ENCODE measurements around the gene GBF1.
"Not testable (repeated sequence)": the region's sequence is repeated elsewhere in the genome, so short reads cannot be mapped to it uniquely, and the experiment has no call there.

Gene GBF1

GRCh38 chr10:102245082-102245931, at the start of gene GBF1:
Gene GBF1, plus strand, starts transcription at chr10:102245532. Its CDS starts 13,407 bp downstream, at chr10:102258939.
- peak within 1 kb of the TSS; percentile 84 for H3K9ac ChIP-seq (ENCODE audit: low read length)
- H3K4me1 ChIP-seq (ENCODE audit: insufficient read depth, low read length) = peaks cover 46% of the 10 kb centered on the region
- no peaks in the 10 kb centered on the region for H3K9me3 ChIP-seq (ENCODE audit: low read length)
- peak within 1 kb of the TSS; percentile 92 for H3K27ac ChIP-seq (ENCODE audit: low read depth, low read length)
- H3K36me3 ChIP-seq (ENCODE audit: insufficient read depth, low read length) = no peaks in the 10 kb centered on the region
- H3K27me3 ChIP-seq (ENCODE audit: control insufficient read depth in 1 of 2, insufficient read depth in 2 of 2, low read length in 2 of 2) = no peaks in the 10 kb centered on the region
- H3K4me3 ChIP-seq (ENCODE audit: low read depth in 1 of 2, low read length in 2 of 2) = peak within 1 kb of the TSS; percentile 94 to 98

GRCh38 chr10:102196893-102197292, 48.4 kb upstream of the GBF1 start:
- H3K27me3 ChIP-seq (ENCODE audit: control insufficient read depth in 1 of 2, insufficient read depth in 2 of 2, low read length in 2 of 2) = no peaks in the 10 kb centered on the region
- no peak overlapping the region for H3K27ac ChIP-seq (ENCODE audit: low read depth, low read length)
- no peaks in the 10 kb centered on the region for H3K36me3 ChIP-seq (ENCODE audit: insufficient read depth, low read length)
- H3K4me1 ChIP-seq (ENCODE audit: insufficient read depth, low read length) = no peaks in the 10 kb centered on the region
- no peak overlapping the region for H3K4me3 ChIP-seq (ENCODE audit: low read depth in 1 of 2, low read length in 2 of 2)
- no peak overlapping the region for H3K9ac ChIP-seq (ENCODE audit: low read length)
- H3K9me3 ChIP-seq (ENCODE audit: low read length) = no peaks in the 10 kb centered on the region

- H3K9me3 ChIP-seq (ENCODE audit: low read length) = no peaks in the 10 kb centered on the region
- no peaks in the 10 kb centered on the region for H3K4me1 ChIP-seq (ENCODE audit: insufficient read depth, low read length)
- H3K36me3 ChIP-seq (ENCODE audit: insufficient read depth, low read length) = no peaks in the 10 kb centered on the region
- H3K4me3 ChIP-seq (ENCODE audit: low read depth in 1 of 2, low read length in 2 of 2) = no peak overlapping the region
- no peak overlapping the region for H3K27ac ChIP-seq (ENCODE audit: low read depth, low read length)
- no peaks in the 10 kb centered on the region for H3K27me3 ChIP-seq (ENCODE audit: control insufficient read depth in 1 of 2, insufficient read depth in 2 of 2, low read length in 2 of 2)
- H3K9ac ChIP-seq (ENCODE audit: low read length) = no peak overlapping the region
Measured at GRCh38 chr10:102198027-102198426, 47.3 kb upstream of the GBF1 start.

DNA sequence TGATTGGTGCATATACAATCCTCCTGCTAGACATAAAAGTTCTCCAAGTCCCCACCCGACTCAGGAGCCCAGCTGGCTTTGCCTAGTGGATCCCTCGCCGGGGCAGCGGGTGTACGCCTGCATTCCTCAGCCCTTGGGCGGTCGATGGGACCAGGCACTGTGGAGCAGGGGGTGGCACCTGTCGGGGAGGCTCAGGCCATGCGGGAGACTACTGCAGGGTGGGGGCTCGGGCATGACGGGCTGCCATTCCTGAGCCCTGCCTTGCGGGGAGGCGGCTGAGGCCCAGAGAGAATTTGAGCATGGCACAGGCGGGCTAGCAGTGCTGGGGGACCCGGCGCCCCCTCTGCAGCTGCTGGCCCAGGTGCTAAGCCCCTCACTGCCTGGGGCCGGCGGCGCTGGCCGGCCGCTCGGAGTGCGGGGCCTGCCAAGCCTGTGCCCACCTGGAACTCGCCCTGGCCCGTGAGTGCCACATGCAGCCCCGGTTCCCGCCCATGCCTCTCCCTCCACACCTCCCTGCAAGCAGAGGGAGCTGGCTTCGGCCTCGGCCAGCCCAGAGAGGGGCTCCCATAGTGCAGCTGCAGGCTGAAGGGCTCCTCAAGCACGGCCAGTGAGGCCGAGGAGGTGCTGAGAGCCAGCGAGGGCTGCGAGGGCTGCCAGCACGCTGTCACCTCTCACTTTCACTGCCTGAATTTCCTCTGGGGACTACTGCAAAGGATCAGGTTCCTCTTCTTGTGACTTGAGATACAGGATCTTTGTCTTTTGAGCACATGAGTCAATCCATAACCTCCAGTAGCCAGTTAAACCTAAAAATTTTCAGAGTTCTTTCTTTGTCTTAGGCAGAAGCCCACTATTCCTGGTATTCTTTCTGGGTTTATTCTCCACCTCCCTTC, 44.3 kb upstream of the GBF1 start:
- no peak overlapping the region for H3K27ac ChIP-seq (ENCODE audit: low read depth, low read length)

GRCh38 chr10:102202386-102202785, 42.9 kb upstream of the GBF1 start:
- Histone ChIP-seq H3K9ac (ENCODE audit: low read length) (no peak overlapping the region), H3K9me3 (ENCODE audit: low read length) (no peaks in the 10 kb centered on the region), H3K4me1 (ENCODE audit: insufficient read depth, low read length) (no peaks in the 10 kb centered on the region), H3K27ac (ENCODE audit: low read depth, low read length) (no peak overlapping the region), H3K27me3 (ENCODE audit: control insufficient read depth in 1 of 2, insufficient read depth in 2 of 2, low read length in 2 of 2) (no peaks in the 10 kb centered on the region), H3K4me3 (ENCODE audit: low read depth in 1 of 2, low read length in 2 of 2) (no peak overlapping the region), H3K36me3 (ENCODE audit: insufficient read depth, low read length) (no peaks in the 10 kb centered on the region)

More for the DNA sequence above, 44.3 kb upstream of the GBF1 start:
- Histone ChIP-seq H3K36me3 (ENCODE audit: insufficient read depth, low read length) (no peaks in the 10 kb centered on the region), H3K27me3 (ENCODE audit: control insufficient read depth in 1 of 2, insufficient read depth in 2 of 2, low read length in 2 of 2) (no peaks in the 10 kb centered on the region), H3K9ac (ENCODE audit: low read length) (no peak overlapping the region), H3K4me1 (ENCODE audit: insufficient read depth, low read length) (no peaks in the 10 kb centered on the region), H3K9me3 (ENCODE audit: low read length) (no peaks in the 10 kb centered on the region), H3K4me3 (ENCODE audit: low read depth in 1 of 2, low read length in 2 of 2) (no peak overlapping the region)

DNA sequence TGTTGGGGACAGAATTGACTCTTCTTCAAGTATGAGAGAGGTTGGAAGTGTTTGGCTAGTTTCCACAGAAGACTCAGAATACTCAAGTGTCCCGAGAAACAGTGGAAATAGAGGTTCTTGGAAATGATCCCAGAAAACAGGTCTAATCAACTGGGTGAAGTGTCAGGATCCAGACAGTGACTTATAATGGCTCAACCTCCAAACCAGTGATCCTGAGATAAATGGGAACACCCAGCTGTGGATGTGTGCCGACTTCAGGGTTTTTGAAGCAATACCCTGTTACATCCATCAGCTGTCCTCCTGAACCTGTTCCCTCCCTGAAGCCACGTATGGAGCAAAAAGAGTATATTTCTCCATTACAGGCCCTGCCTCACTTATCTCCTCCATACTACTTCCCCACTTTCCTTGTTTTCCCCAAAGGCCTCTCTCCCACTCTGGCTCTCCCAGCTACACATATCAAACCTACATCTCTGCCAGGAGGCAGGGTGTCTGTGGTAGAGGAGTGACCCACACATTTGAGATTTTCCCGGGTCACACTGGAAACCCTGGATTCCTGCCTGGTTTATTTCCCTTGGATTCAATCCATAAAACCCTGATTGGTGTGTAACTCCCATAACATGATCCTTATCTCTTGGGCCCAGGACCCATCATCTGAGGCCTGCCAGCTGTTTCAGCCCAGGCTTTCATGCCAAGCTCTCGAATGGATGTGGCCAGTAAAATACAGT, 36.9 kb upstream of the GBF1 start:
- Histone ChIP-seq H3K27me3 (ENCODE audit: control insufficient read depth in 1 of 2, insufficient read depth in 2 of 2, low read length in 2 of 2) (no peaks in the 10 kb centered on the region), H3K27ac (ENCODE audit: low read depth, low read length) (no peak overlapping the region), H3K9ac (ENCODE audit: low read length) (no peak overlapping the region), H3K4me3 (ENCODE audit: low read depth in 1 of 2, low read length in 2 of 2) (no peak overlapping the region), H3K9me3 (ENCODE audit: low read length) (no peaks in the 10 kb centered on the region), H3K4me1 (ENCODE audit: insufficient read depth, low read length) (no peaks in the 10 kb centered on the region), H3K36me3 (ENCODE audit: insufficient read depth, low read length) (no peaks in the 10 kb centered on the region)

DNA sequence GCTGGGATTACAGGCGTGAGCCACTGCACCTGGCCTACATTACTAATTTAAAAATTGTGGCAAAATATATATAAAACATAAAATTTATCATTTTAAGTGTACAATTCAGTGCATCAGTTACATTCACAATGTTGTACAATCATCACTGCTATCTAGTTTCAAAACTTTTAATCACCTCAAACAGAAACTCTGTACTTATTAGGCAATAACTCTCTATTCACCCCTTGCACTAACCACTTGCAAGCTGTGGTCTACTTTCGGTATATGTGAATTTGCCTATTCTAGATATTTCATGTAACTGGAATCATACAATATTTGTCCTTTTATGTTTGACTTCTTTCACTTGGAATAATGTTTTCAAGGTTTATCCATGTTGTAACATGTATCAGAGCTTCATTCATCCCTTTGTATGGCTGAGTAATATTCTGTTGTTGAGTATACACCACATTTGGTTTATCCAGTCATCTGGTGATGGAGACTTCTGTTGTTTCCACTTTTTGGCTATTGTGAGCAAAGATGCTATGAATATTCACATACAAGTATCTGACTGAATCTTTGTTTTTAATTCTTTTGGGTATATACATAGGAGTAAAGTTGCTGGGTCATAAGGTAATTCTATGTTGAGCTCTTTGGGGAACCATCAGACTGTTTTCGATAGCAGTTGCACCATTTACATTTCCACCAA, 33.6 kb upstream of the GBF1 start:
- no peaks in the 10 kb centered on the region for H3K27me3 ChIP-seq (ENCODE audit: control insufficient read depth in 1 of 2, insufficient read depth in 2 of 2, low read length in 2 of 2)
- no peak overlapping the region for H3K4me3 ChIP-seq (ENCODE audit: low read depth in 1 of 2, low read length in 2 of 2)
- H3K9ac ChIP-seq (ENCODE audit: low read length) = no peak overlapping the region
- H3K9me3 ChIP-seq (ENCODE audit: low read length) = no peaks in the 10 kb centered on the region
- no peak overlapping the region for H3K27ac ChIP-seq (ENCODE audit: low read depth, low read length)
- H3K4me1 ChIP-seq (ENCODE audit: insufficient read depth, low read length) = no peaks in the 10 kb centered on the region
- no peaks in the 10 kb centered on the region for H3K36me3 ChIP-seq (ENCODE audit: insufficient read depth, low read length)

GRCh38 chr10:102213599-102213998, 31.7 kb upstream of the GBF1 start:
- not testable (repeated sequence) for H3K27me3 ChIP-seq (ENCODE audit: control insufficient read depth in 1 of 2, insufficient read depth in 2 of 2, low read length in 2 of 2); H3K36me3 ChIP-seq (ENCODE audit: insufficient read depth, low read length); H3K27ac ChIP-seq (ENCODE audit: low read depth, low read length); H3K4me3 ChIP-seq (ENCODE audit: low read depth in 1 of 2, low read length in 2 of 2); H3K4me1 ChIP-seq (ENCODE audit: insufficient read depth, low read length); H3K9ac ChIP-seq (ENCODE audit: low read length); H3K9me3 ChIP-seq (ENCODE audit: low read length)

DNA sequence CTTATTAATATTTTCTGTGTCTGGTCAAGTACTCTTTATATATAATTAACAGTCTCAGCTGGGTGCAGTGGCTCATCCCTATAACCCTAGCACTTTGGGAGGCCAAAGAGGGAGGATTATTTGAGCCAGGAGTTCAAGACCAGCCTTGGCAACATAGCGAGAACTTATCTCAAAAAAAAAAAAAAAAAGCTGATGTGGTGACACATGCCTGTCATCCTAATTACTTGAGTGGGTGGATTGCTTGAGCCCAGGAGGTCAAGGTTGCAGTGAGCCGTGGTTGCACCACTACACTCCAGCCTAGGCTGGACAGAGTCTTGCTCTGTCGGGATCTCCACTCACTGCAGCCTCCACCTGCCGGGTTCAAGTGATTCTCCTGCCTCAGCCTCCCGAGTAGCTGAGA, 26.0 kb upstream of the GBF1 start:
- no peaks in the 10 kb centered on the region for H3K4me1 ChIP-seq (ENCODE audit: insufficient read depth, low read length)
- H3K27ac ChIP-seq (ENCODE audit: low read depth, low read length) = no peak overlapping the region
- H3K36me3 ChIP-seq (ENCODE audit: insufficient read depth, low read length) = no peaks in the 10 kb centered on the region
- no peak overlapping the region for H3K4me3 ChIP-seq (ENCODE audit: low read depth in 1 of 2, low read length in 2 of 2)
- H3K27me3 ChIP-seq (ENCODE audit: control insufficient read depth in 1 of 2, insufficient read depth in 2 of 2, low read length in 2 of 2) = no peaks in the 10 kb centered on the region
- no peaks in the 10 kb centered on the region for H3K9me3 ChIP-seq (ENCODE audit: low read length)
- no peak overlapping the region for H3K9ac ChIP-seq (ENCODE audit: low read length)

- Histone ChIP-seq H3K4me1 (ENCODE audit: insufficient read depth, low read length) (peaks cover 3% of the 10 kb centered on the region), H3K27me3 (ENCODE audit: control insufficient read depth in 1 of 2, insufficient read depth in 2 of 2, low read length in 2 of 2) (no peaks in the 10 kb centered on the region), H3K36me3 (ENCODE audit: insufficient read depth, low read length) (no peaks in the 10 kb centered on the region), H3K4me3 (ENCODE audit: low read depth in 1 of 2, low read length in 2 of 2) (no peak overlapping the region), H3K9me3 (ENCODE audit: low read length) (no peaks in the 10 kb centered on the region), H3K9ac (ENCODE audit: low read length) (no peak overlapping the region), H3K27ac (ENCODE audit: low read depth, low read length) (no peak overlapping the region)
Measured at GRCh38 chr10:102220612-102221011, 24.7 kb upstream of the GBF1 start.

DNA sequence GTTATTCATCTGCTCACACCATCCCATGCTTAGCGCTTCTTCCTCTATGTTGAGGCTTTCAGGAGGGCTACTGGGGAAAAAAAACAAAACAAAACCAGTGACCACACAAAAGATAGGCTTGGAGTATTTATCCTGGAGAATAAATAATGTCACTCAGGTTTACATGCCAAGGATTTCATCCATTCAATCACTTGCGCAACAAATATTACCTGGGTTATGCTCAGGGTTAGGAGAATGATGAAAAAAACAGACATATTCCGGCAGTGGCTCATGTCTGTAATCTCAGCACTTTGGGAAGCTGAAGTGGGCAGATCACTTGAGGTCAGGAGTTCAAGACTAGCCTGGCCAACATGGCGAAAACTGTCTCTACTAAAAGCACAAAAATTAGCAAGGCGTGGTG, 22.5 kb upstream of the GBF1 start:
- no peak overlapping the region for H3K27ac ChIP-seq (ENCODE audit: low read depth, low read length)
- H3K36me3 ChIP-seq (ENCODE audit: insufficient read depth, low read length) = no peaks in the 10 kb centered on the region
- H3K27me3 ChIP-seq (ENCODE audit: control insufficient read depth in 1 of 2, insufficient read depth in 2 of 2, low read length in 2 of 2) = peaks cover 2 to 3% of the 10 kb centered on the region in 2 donors
- no peak overlapping the region for H3K4me3 ChIP-seq (ENCODE audit: low read depth in 1 of 2, low read length in 2 of 2)
- H3K4me1 ChIP-seq (ENCODE audit: insufficient read depth, low read length) = peaks cover 15% of the 10 kb centered on the region
- no peak overlapping the region for H3K9ac ChIP-seq (ENCODE audit: low read length)
- H3K9me3 ChIP-seq (ENCODE audit: low read length) = no peaks in the 10 kb centered on the region
